ENCODE measurements around the gene BTBD1.
"Not testable (repeated sequence)": the region's sequence is repeated elsewhere in the genome, so short reads cannot be mapped to it uniquely, and the experiment has no call there.

BTBD1 gene

GRCh38 chr15:83012076-83012426, 55.0 kb downstream of the BTBD1 start:
- TF ChIP-seq CTCF (IDR thresholded peaks at IDR 0.05) = no peak
- peaks cover 37% of the 10 kb centered on the region for H3K36me3 ChIP-seq
- peak overlapping the region; percentile 75 for H3K27ac ChIP-seq
- peaks cover 23 to 24% of the 10 kb centered on the region in 2 experiments for H3K4me1 ChIP-seq (ENCODE audit: control insufficient read depth in 1 of 2, insufficient read depth in 1 of 2, low read depth in 1 of 2, low read length in 1 of 2)
- H3K4me3 ChIP-seq (ENCODE audit: low read depth in 1 of 2, low read length in 1 of 2) = peak overlapping the region; percentile 76 to 82
- H3K27me3 ChIP-seq = no peaks in the 10 kb centered on the region
- H3K9me3 ChIP-seq = no peaks in the 10 kb centered on the region

GRCh38 chr15:83011271-83012075, 55.6 kb downstream of the BTBD1 start, which contains the start of gene C15orf40:
Gene C15orf40, minus strand, starts transcription at chr15:83011639. Its CDS starts 32 bp downstream, at chr15:83011607.
- H3K27ac ChIP-seq = peak within 1 kb of the TSS; percentile 75
- peaks cover 36% of the 10 kb centered on the region for H3K36me3 ChIP-seq
- H3K4me3 ChIP-seq (ENCODE audit: low read depth in 1 of 2, low read length in 1 of 2) = peak within 1 kb of the TSS; percentile 76 to 82
- H3K4me1 ChIP-seq (ENCODE audit: control insufficient read depth in 1 of 2, insufficient read depth in 1 of 2, low read depth in 1 of 2, low read length in 1 of 2) = peaks cover 28 to 29% of the 10 kb centered on the region in 2 experiments
- H3K9me3 ChIP-seq = no peaks in the 10 kb centered on the region
- peak; percentile 78 for TF ChIP-seq CTCF (IDR thresholded peaks at IDR 0.05)
- no peaks in the 10 kb centered on the region for H3K27me3 ChIP-seq

DNA sequence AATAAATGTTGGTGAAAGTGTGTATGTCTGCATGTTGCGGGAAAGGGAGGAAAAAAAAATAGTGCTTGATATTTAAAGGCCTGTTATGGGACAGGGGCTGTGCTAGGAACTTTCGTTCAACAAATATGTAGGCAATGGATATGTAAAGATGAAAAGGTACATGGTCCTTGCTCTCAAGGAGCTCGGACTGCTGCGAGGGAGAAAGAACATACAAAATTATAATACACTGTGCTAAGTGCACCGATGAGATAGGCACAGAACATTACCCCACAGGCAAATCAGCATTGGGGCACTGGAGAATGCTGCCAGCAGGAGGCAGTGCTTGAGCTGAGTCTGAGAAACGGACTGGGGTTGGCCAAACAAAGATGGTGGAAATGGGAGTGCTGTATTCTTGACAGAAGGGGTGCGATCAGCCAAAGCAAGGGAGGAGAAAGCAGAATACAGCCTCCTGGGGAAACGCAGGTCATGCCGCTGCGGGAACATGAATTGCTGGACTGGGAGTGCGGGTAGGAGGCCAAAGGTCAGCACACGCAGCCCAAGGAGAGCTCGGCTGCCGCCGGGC, 56.3 kb downstream of the BTBD1 start:
- TF ChIP-seq CTCF (IDR thresholded peaks at IDR 0.05) = peak; percentile 70
- Histone ChIP-seq H3K36me3 (peaks cover 35% of the 10 kb centered on the region), H3K27me3 (no peaks in the 10 kb centered on the region), H3K27ac (peak overlapping the region; percentile 75), H3K9me3 (no peaks in the 10 kb centered on the region), H3K4me1 (ENCODE audit: control insufficient read depth in 1 of 2, insufficient read depth in 1 of 2, low read depth in 1 of 2, low read length in 1 of 2) (peaks cover 28 to 32% of the 10 kb centered on the region in 2 experiments), H3K4me3 (ENCODE audit: low read depth in 1 of 2, low read length in 1 of 2) (peak overlapping the region; percentile 76 to 82)

GRCh38 chr15:83000672-83001031, 66.4 kb downstream of the BTBD1 start:
- H3K4me1 ChIP-seq (ENCODE audit: control insufficient read depth in 1 of 2, insufficient read depth in 1 of 2, low read depth in 1 of 2, low read length in 1 of 2); H3K27me3 ChIP-seq; H3K4me3 ChIP-seq (ENCODE audit: low read depth in 1 of 2, low read length in 1 of 2); H3K27ac ChIP-seq; H3K9me3 ChIP-seq: not testable (repeated sequence)
- peaks cover 11% of the 10 kb centered on the region for H3K36me3 ChIP-seq

GRCh38 chr15:82999905-83000671, 67.0 kb downstream of the BTBD1 start:
- Histone ChIP-seq H3K36me3 (peaks cover 5% of the 10 kb centered on the region), H3K9me3 (no peaks in the 10 kb centered on the region), H3K27ac (no peak overlapping the region), H3K4me3 (ENCODE audit: low read depth in 1 of 2, low read length in 1 of 2) (no peak overlapping the region), H3K27me3 (no peaks in the 10 kb centered on the region), H3K4me1 (ENCODE audit: control insufficient read depth in 1 of 2, insufficient read depth in 1 of 2, low read depth in 1 of 2, low read length in 1 of 2) (no peaks in the 10 kb centered on the region)
- TF ChIP-seq CTCF (IDR thresholded peaks at IDR 0.05) = no peak
